SU-DHL-6 (cell line): ENCODE results near the gene TXN2.

ENCODE experiments used
- H2AFZ ChIP-seq: fragments of 200-600 bp; sonication (generic); 2 replicates; pipeline ENCODE4 v1.6.1; 2014; ENCODE audit warnings: low read depth, mild to moderate bottlenecking, moderate library complexity, mixed read lengths, antibody characterized with exemption, low read length; ENCODE audit not compliant: severe bottlenecking
- H3F3A ChIP-seq: fragments of 200-600 bp; shearing (Covaris generic); 2 replicates; pipeline ENCODE4 v1.6.0; 2016; ENCODE audit warnings: antibody characterized with exemption, mild to moderate bottlenecking; ENCODE audit not compliant: insufficient read depth
- H3K27ac ChIP-seq: fragments of 200-600 bp; sonication (generic); 2 replicates; pipeline ENCODE4 v1.5.1; 2016; ENCODE audit warnings: low read depth, mild to moderate bottlenecking, low read length, moderate library complexity, mixed read lengths
- H3K27me3 ChIP-seq: fragments of 200-600 bp; sonication (generic), shearing (Covaris generic); 2 replicates; pipeline ENCODE4 v1.6.0; 2014; ENCODE audit warnings: mild to moderate bottlenecking, low read length
- H3K36me3 ChIP-seq: fragments of 200-600 bp; sonication (generic); 2 replicates; pipeline ENCODE4 v1.6.1; 2014; ENCODE audit warnings: mild to moderate bottlenecking, low read length, mixed read lengths
- H3K4me2 ChIP-seq: fragments of 300-600, 200-600 bp; shearing (Covaris generic), sonication (generic); 2 replicates; pipeline ENCODE4 v1.6.0; 2014; ENCODE audit warnings: low read length, low read depth, mild to moderate bottlenecking; ENCODE audit not compliant: poor library complexity, severe bottlenecking
- H3K4me3 ChIP-seq: fragments of 200-600 bp; sonication (generic); 2 replicates; pipeline ENCODE4 v1.5.1; 2014; ENCODE audit warnings: antibody characterized with exemption, low read length, mild to moderate bottlenecking, mixed read lengths; ENCODE audit not compliant: insufficient read depth, poor library complexity, severe bottlenecking
- H3K79me2 ChIP-seq: fragments of 200-600 bp; sonication (generic); 2 replicates; pipeline ENCODE4 v1.6.1; 2014; ENCODE audit warnings: mild to moderate bottlenecking, low read length, moderate library complexity; ENCODE audit not compliant: insufficient read depth
- H3K9ac ChIP-seq: fragments of 200-600 bp; sonication (generic); 2 replicates; pipeline ENCODE4 v1.7.0; 2014; ENCODE audit warnings: mild to moderate bottlenecking, low read length
- H3K9me2 ChIP-seq: fragments of 200-600 bp; sonication (generic); replicated peaks from 2 replicates; pipeline ENCODE4 v1.6.1; 2014; ENCODE audit warnings: low read length; ENCODE audit not compliant: insufficient read depth
- H3K9me3 ChIP-seq: fragments of 200-600 bp; sonication (generic); 2 replicates; pipeline ENCODE4 v1.6.1; 2014; ENCODE audit warnings: low read length, mixed read lengths; ENCODE audit not compliant: insufficient read depth
- H4K20me1 ChIP-seq: fragments of 200-600 bp; sonication (generic); 2 replicates; pipeline ENCODE4 v1.6.1; 2014; ENCODE audit warnings: low read depth, mild to moderate bottlenecking, antibody characterized with exemption, low read length, moderate library complexity, mixed read lengths
- CTCF ChIP-seq: fragments of 200-600 bp; sonication (generic); IDR thresholded peaks from one replicate; pipeline ENCODE4 v1.5.1; 2017; ENCODE audit warnings: antibody characterized with exemption, mild to moderate bottlenecking, low read length, moderate library complexity; ENCODE audit not compliant: insufficient read depth, poor library complexity, severe bottlenecking
- EZH2phosphoT487 ChIP-seq: fragments of 200-600 bp; sonication (generic), shearing (Covaris generic); conservative IDR thresholded peaks from 2 replicates; pipeline ENCODE4 v1.6.1; 2018; ENCODE audit warnings: mild to moderate bottlenecking, antibody characterized with exemption, low read length, moderate library complexity, mixed read lengths

TXN2 gene

DNA sequence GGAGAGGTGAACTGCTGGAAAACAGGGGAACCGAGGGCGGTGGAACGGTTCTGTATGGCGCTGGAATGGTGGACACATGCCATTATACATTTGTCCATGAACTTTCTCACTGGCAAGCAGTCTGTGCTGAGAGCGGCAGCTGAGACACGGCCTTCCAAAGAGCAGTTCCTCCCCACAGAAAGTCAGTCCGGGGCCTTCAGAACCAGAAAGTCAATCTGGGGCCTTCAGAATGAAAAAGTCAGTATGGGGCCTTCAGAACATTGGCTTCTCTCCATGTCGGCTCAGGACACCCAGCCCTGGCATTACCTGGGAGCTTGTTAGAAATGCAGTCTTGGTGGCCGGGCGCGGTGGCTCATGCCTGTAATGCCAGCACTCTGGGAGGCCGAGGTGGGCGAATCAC, 8.8 kb downstream of the TXN2 start:
- no peaks in the 10 kb centered on the region for H3K9me2 ChIP-seq
- no peak overlapping the region for H3K27ac ChIP-seq
- no peak for TF ChIP-seq EZH2phosphoT487
- no peak for TF ChIP-seq CTCF
- H3K9ac ChIP-seq, result no peak overlapping the region
- H3F3A ChIP-seq, result no peaks in the 10 kb centered on the region
- no peak overlapping the region for H3K4me3 ChIP-seq
- no peaks in the 10 kb centered on the region for H3K27me3 ChIP-seq
- H3K36me3 ChIP-seq, result peaks cover 5% of the 10 kb centered on the region; the same call in 1 of the 2 replicates
- no peaks in the 10 kb centered on the region for H4K20me1 ChIP-seq
- no peaks in the 10 kb centered on the region for H3K9me3 ChIP-seq
- H3K4me2 ChIP-seq, result no peak overlapping the region
- no peak overlapping the region for H2AFZ ChIP-seq
- no peaks in the 10 kb centered on the region for H3K79me2 ChIP-seq

- no peaks in the 10 kb centered on the region for H3K27me3 ChIP-seq
- H3K9me2 ChIP-seq, result no peaks in the 10 kb centered on the region
- H3K4me3 ChIP-seq, result no peak overlapping the region
- H2AFZ ChIP-seq, result no peak overlapping the region
- H3F3A ChIP-seq, result no peaks in the 10 kb centered on the region
- H3K4me2 ChIP-seq, result no peak overlapping the region
- H3K36me3 ChIP-seq, result peaks cover 5% of the 10 kb centered on the region; the same call in 1 of the 2 replicates
- no peaks in the 10 kb centered on the region for H3K9me3 ChIP-seq
- H3K9ac ChIP-seq, result no peak overlapping the region
- no peaks in the 10 kb centered on the region for H4K20me1 ChIP-seq
- TF ChIP-seq EZH2phosphoT487 (no peak), CTCF (no peak)
- H3K79me2 ChIP-seq, result no peaks in the 10 kb centered on the region
- no peak overlapping the region for H3K27ac ChIP-seq
These were observed 10.1 kb downstream of the TXN2 start for GRCh38 chr22:36471341-36471821.

GRCh38 chr22:36470994-36471331, 10.5 kb downstream of the TXN2 start:
- Histone ChIP-seq H3K36me3 (peaks cover 5% of the 10 kb centered on the region; the same call in 1 of the 2 replicates), H2AFZ (no peak overlapping the region), H3K4me3 (no peak overlapping the region), H3K9me2 (no peaks in the 10 kb centered on the region), H3K9ac (no peak overlapping the region), H3F3A (no peaks in the 10 kb centered on the region), H3K9me3 (no peaks in the 10 kb centered on the region), H3K4me2 (no peak overlapping the region), H3K27me3 (no peaks in the 10 kb centered on the region), H3K27ac (no peak overlapping the region), H4K20me1 (no peaks in the 10 kb centered on the region), H3K79me2 (no peaks in the 10 kb centered on the region)
- TF ChIP-seq CTCF (no peak), EZH2phosphoT487 (no peak)
